ENCODE measurements around the gene KAZALD1. TPM values are rescaled to one million over a fixed set of nuclear protein-coding genes. Genes with fewer than 3 reads are reported as not detected.

The KAZALD1 gene
- total RNA-seq, 1 donor = 26.4 TPM

GRCh38 chr10:101053516-101053915 lies 8.3 kb upstream of the KAZALD1 start:
- Histone ChIP-seq H3K4me3 (ENCODE audit: insufficient read depth, low read length) (no peak overlapping the region), H3K4me2 (ENCODE audit: insufficient read depth, low read length) (peak overlapping the region; percentile 6), H3K36me3 (ENCODE audit: insufficient read depth, low read length) (peaks cover 4% of the 10 kb centered on the region), H2AFZ (ENCODE audit: low read length) (no peak overlapping the region), H3K27ac (ENCODE audit: low read depth, low read length) (no peak overlapping the region), H3K4me1 (ENCODE audit: insufficient read depth, low read length) (peaks cover 25% of the 10 kb centered on the region), H3K79me2 (ENCODE audit: insufficient read depth, low read length) (peaks cover 3% of the 10 kb centered on the region), H3K27me3 (ENCODE audit: insufficient read depth, low read length) (peaks cover 19% of the 10 kb centered on the region), H4K20me1 (ENCODE audit: insufficient read depth, low read length) (no peaks in the 10 kb centered on the region), H3K9me3 (ENCODE audit: low read depth, low read length) (no peaks in the 10 kb centered on the region)
- no peak for TF ChIP-seq CTCF (IDR thresholded peaks at IDR 0.05; ENCODE audit: extremely low read depth, low read depth, low read length)
- peak; percentile 88 for DNase-seq (ENCODE audit: insufficient read length, low spot score, missing footprints)

DNA sequence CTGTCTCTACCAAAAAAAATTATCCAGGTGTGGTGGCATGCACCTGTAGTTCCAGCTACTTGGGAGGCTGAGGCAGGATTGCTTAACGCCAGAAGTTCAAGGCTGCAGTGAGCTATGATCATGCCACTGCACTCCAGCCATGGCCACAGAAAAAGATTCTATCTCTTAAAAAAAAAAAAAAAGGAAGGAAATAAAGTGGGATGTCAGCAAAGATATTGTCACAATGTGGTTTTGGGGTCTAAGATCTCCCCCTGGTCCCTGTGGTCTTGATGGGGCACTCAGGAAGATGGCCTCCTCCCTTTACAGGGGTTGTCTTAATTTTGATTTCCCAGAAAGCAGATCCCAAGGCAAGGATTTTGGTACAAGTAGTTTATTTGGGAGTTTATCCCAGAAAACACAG lies 7.4 kb upstream of the KAZALD1 start:
- no peak for TF ChIP-seq CTCF (IDR thresholded peaks at IDR 0.05; ENCODE audit: extremely low read depth, low read depth, low read length)
- no peaks in the 10 kb centered on the region for H4K20me1 ChIP-seq (ENCODE audit: insufficient read depth, low read length)
- no peak overlapping the region for H2AFZ ChIP-seq (ENCODE audit: low read length)
- H3K4me2 ChIP-seq (ENCODE audit: insufficient read depth, low read length) = no peak overlapping the region
- H3K36me3 ChIP-seq (ENCODE audit: insufficient read depth, low read length) = peaks cover 4% of the 10 kb centered on the region
- no peaks in the 10 kb centered on the region for H3K9me3 ChIP-seq (ENCODE audit: low read depth, low read length)
- H3K27me3 ChIP-seq (ENCODE audit: insufficient read depth, low read length) = peaks cover 11% of the 10 kb centered on the region
- no peak for DNase-seq (ENCODE audit: insufficient read length, low spot score, missing footprints)
- H3K4me1 ChIP-seq (ENCODE audit: insufficient read depth, low read length) = peaks cover 25% of the 10 kb centered on the region
- no peak overlapping the region for H3K27ac ChIP-seq (ENCODE audit: low read depth, low read length)
- no peak overlapping the region for H3K4me3 ChIP-seq (ENCODE audit: insufficient read depth, low read length)
- H3K79me2 ChIP-seq (ENCODE audit: insufficient read depth, low read length) = peaks cover 6% of the 10 kb centered on the region

DNA sequence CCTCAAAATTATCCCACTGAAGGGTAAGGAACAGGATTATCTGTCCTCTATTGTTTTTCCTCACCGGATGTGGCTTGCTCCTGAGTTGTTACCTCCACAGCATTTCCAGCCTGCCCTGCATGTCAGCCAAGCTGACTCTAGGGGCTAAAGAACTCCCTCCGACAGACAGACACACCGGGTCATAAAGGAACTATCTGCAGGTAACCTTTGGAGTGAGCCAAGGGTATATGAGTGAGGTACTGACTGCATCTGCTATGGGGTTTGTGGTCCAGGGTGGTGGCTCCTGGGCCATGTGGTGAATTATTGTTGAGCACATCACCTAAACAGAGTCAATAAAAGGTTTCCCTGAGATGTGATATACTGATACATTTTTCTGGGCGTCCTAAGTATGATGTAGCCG lies 6.9 kb upstream of the KAZALD1 start:
- Histone ChIP-seq H3K4me2 (ENCODE audit: insufficient read depth, low read length) (no peak overlapping the region), H3K27me3 (ENCODE audit: insufficient read depth, low read length) (peaks cover 6% of the 10 kb centered on the region), H3K4me1 (ENCODE audit: insufficient read depth, low read length) (peaks cover 30% of the 10 kb centered on the region), H2AFZ (ENCODE audit: low read length) (no peak overlapping the region), H3K9me3 (ENCODE audit: low read depth, low read length) (no peaks in the 10 kb centered on the region), H3K36me3 (ENCODE audit: insufficient read depth, low read length) (peaks cover 4% of the 10 kb centered on the region), H3K79me2 (ENCODE audit: insufficient read depth, low read length) (peaks cover 9% of the 10 kb centered on the region), H4K20me1 (ENCODE audit: insufficient read depth, low read length) (no peaks in the 10 kb centered on the region), H3K4me3 (ENCODE audit: insufficient read depth, low read length) (no peak overlapping the region), H3K27ac (ENCODE audit: low read depth, low read length) (no peak overlapping the region)
- no peak for TF ChIP-seq CTCF (IDR thresholded peaks at IDR 0.05; ENCODE audit: extremely low read depth, low read depth, low read length)
- no peak for DNase-seq (ENCODE audit: insufficient read length, low spot score, missing footprints)

- Histone ChIP-seq H3K27me3 (ENCODE audit: insufficient read depth, low read length) (peaks cover under 1% of the 10 kb centered on the region), H2AFZ (ENCODE audit: low read length) (no peak overlapping the region), H3K4me1 (ENCODE audit: insufficient read depth, low read length) (peaks cover 35% of the 10 kb centered on the region), H4K20me1 (ENCODE audit: insufficient read depth, low read length) (no peaks in the 10 kb centered on the region), H3K27ac (ENCODE audit: low read depth, low read length) (no peak overlapping the region), H3K4me2 (ENCODE audit: insufficient read depth, low read length) (no peak overlapping the region), H3K4me3 (ENCODE audit: insufficient read depth, low read length) (no peak overlapping the region), H3K79me2 (ENCODE audit: insufficient read depth, low read length) (peaks cover 9% of the 10 kb centered on the region), H3K36me3 (ENCODE audit: insufficient read depth, low read length) (peaks cover 4% of the 10 kb centered on the region), H3K9me3 (ENCODE audit: low read depth, low read length) (no peaks in the 10 kb centered on the region)
- TF ChIP-seq CTCF (IDR thresholded peaks at IDR 0.05; ENCODE audit: extremely low read depth, low read depth, low read length) = no peak
- DNase-seq (ENCODE audit: insufficient read length, low spot score, missing footprints) = no peak
Measured at GRCh38 chr10:101055411-101055810, 6.4 kb upstream of the KAZALD1 start.

All from osteoblast (primary cell).